Loucy (cell line): ENCODE results near the gene EXOSC10.
"Not testable (repeated sequence)": the region's sequence is repeated elsewhere in the genome, so short reads cannot be mapped to it uniquely, and the experiment has no call there.

Source experiments
- H2AFZ ChIP-seq: fragments of 200-600 bp; sonication (generic); 2 replicates; pipeline ENCODE4 v1.6.0; 2016; ENCODE audit warnings: antibody characterized with exemption, mild to moderate bottlenecking, low read length, moderate library complexity
- H3F3A ChIP-seq: fragments of 200-600 bp; 2 replicates; pipeline ENCODE4 v1.6.0; 2016; ENCODE audit warnings: antibody characterized with exemption, low read depth, mild to moderate bottlenecking
- H3K27me3 ChIP-seq: fragments of 200-600 bp; sonication (generic); 2 replicates; pipeline ENCODE4 v1.6.1; 2014; ENCODE audit warnings: low read length, mild to moderate bottlenecking; ENCODE audit not compliant: insufficient read depth, poor library complexity, severe bottlenecking
- H3K36me3 ChIP-seq: fragments of 200-600 bp; sonication (generic); 2 replicates; pipeline ENCODE4 v1.6.1; 2016; ENCODE audit warnings: low read length; ENCODE audit not compliant: insufficient read depth
- H3K4me1 ChIP-seq: fragments of 200-600 bp; sonication (generic); 2 replicates; pipeline ENCODE4 v1.5.1; 2014; ENCODE audit warnings: low read length, mild to moderate bottlenecking; ENCODE audit not compliant: insufficient read depth, poor library complexity, severe bottlenecking
- H3K4me2 ChIP-seq: fragments of 200-600 bp; sonication (generic); 2 replicates; pipeline ENCODE4 v1.6.0; 2014; ENCODE audit warnings: antibody characterized with exemption, low read length, low read depth, mild to moderate bottlenecking; ENCODE audit not compliant: poor library complexity, severe bottlenecking
- H3K4me3 ChIP-seq: fragments of 200-600 bp; sonication (generic); 2 replicates; pipeline ENCODE4 v1.5.1; 2014; ENCODE audit warnings: low read length, mild to moderate bottlenecking, mixed read lengths; ENCODE audit not compliant: poor library complexity, severe bottlenecking
- H3K79me2 ChIP-seq: fragments of 200-600 bp; sonication (generic); 2 replicates; pipeline ENCODE4 v1.6.1; 2014; ENCODE audit warnings: low read length; ENCODE audit not compliant: insufficient read depth
- H3K9ac ChIP-seq: fragments of 200-600 bp; sonication (generic); 2 replicates; pipeline ENCODE4 v1.6.0; 2014; ENCODE audit warnings: mild to moderate bottlenecking, low read depth, low read length, moderate library complexity; ENCODE audit not compliant: poor library complexity, severe bottlenecking
- H3K9me2 ChIP-seq: fragments of 200-600 bp; sonication (generic); replicated peaks from 2 replicates; pipeline ENCODE4 v1.6.1; 2016; ENCODE audit warnings: low read depth, low read length, mixed read lengths
- H3K9me3 ChIP-seq: fragments of 200-600 bp; sonication (generic); 2 replicates; pipeline ENCODE4 v1.6.1; 2014; ENCODE audit warnings: mild to moderate bottlenecking, antibody characterized with exemption, low read length, low read depth; ENCODE audit not compliant: insufficient read depth
- H4K20me1 ChIP-seq: fragments of 200-600 bp; sonication (generic); 2 replicates; pipeline ENCODE4 v1.6.0; 2014; ENCODE audit warnings: antibody characterized with exemption, low read length, mild to moderate bottlenecking; ENCODE audit not compliant: insufficient read depth, poor library complexity, severe bottlenecking
- CTCF ChIP-seq: fragments of 200-600 bp; sonication (generic); conservative IDR thresholded peaks from 2 replicates; pipeline ENCODE4 v1.5.1; 2014; ENCODE audit warnings: mild to moderate bottlenecking, antibody characterized with exemption, low read length
- EZH2phosphoT487 ChIP-seq: fragments of 200-600 bp; IDR thresholded peaks from 2 replicates; pipeline ENCODE4 v1.6.1; 2018; ENCODE audit warnings: antibody characterized with exemption, mild to moderate bottlenecking, moderate library complexity, borderline replicate concordance

The EXOSC10 gene

GRCh38 chr1:11100149-11100493 is 452 bp upstream of the EXOSC10 start:
- Histone ChIP-seq H3K27me3 (no peaks in the 10 kb centered on the region), H2AFZ (peak overlapping the region; percentile 87), H3F3A (no peaks in the 10 kb centered on the region), H3K4me3 (peak overlapping the region; percentile 100), H3K9ac (peak overlapping the region; percentile 93), H3K9me3 (no peaks in the 10 kb centered on the region), H4K20me1 (peaks cover 18% of the 10 kb centered on the region), H3K9me2 (no peaks in the 10 kb centered on the region), H3K79me2 (peaks cover 30% of the 10 kb centered on the region), H3K4me1 (peaks cover 13% of the 10 kb centered on the region), H3K36me3 (peaks cover 7% of the 10 kb centered on the region; the same call in 1 of the 2 replicates), H3K4me2 (peak overlapping the region; percentile 98)
- TF ChIP-seq CTCF (no peak), EZH2phosphoT487 (no peak)

GRCh38 chr1:11098931-11099309 is 749 bp downstream of the EXOSC10 start:
- H3K4me2 ChIP-seq = peak overlapping the region; percentile 98
- H3K9ac ChIP-seq = peak overlapping the region; percentile 93
- no peaks in the 10 kb centered on the region for H3K9me2 ChIP-seq
- peaks cover 30% of the 10 kb centered on the region for H3K79me2 ChIP-seq
- H4K20me1 ChIP-seq = peaks cover 18% of the 10 kb centered on the region
- H2AFZ ChIP-seq = peak overlapping the region; percentile 87
- no peak for TF ChIP-seq CTCF
- TF ChIP-seq EZH2phosphoT487 = no peak
- H3K27me3 ChIP-seq = no peaks in the 10 kb centered on the region
- peaks cover 13% of the 10 kb centered on the region for H3K4me1 ChIP-seq
- no peaks in the 10 kb centered on the region for H3F3A ChIP-seq
- no peaks in the 10 kb centered on the region for H3K9me3 ChIP-seq
- H3K36me3 ChIP-seq = peaks cover 17% of the 10 kb centered on the region; the same call in 1 of the 2 replicates
- peak overlapping the region; percentile 100 for H3K4me3 ChIP-seq

- H3K79me2 ChIP-seq, H3K4me1 ChIP-seq, H3K9me3 ChIP-seq, H3K4me2 ChIP-seq, H3K9ac ChIP-seq, H3F3A ChIP-seq, H3K27me3 ChIP-seq, H3K9me2 ChIP-seq, H4K20me1 ChIP-seq, H3K4me3 ChIP-seq, H2AFZ ChIP-seq: not testable (repeated sequence)
- H3K36me3 ChIP-seq = peaks cover 50% of the 10 kb centered on the region; the same call in 1 of the 2 replicates
Measured at GRCh38 chr1:11083784-11084183, 15.9 kb downstream of the EXOSC10 start.

GRCh38 chr1:11080931-11081330 is 18.7 kb downstream of the EXOSC10 start:
- H4K20me1 ChIP-seq = no peaks in the 10 kb centered on the region
- no peak overlapping the region for H3K4me3 ChIP-seq
- no peaks in the 10 kb centered on the region for H3K9me2 ChIP-seq
- no peaks in the 10 kb centered on the region for H3F3A ChIP-seq
- peaks cover 56% of the 10 kb centered on the region; the same call in 1 of the 2 replicates for H3K36me3 ChIP-seq
- H3K9me3 ChIP-seq = no peaks in the 10 kb centered on the region
- H2AFZ ChIP-seq = no peak overlapping the region
- H3K4me2 ChIP-seq = no peak overlapping the region
- H3K79me2 ChIP-seq = no peaks in the 10 kb centered on the region
- H3K9ac ChIP-seq = no peak overlapping the region
- H3K27me3 ChIP-seq = no peaks in the 10 kb centered on the region
- no peak for TF ChIP-seq CTCF
- no peak for TF ChIP-seq EZH2phosphoT487
- H3K4me1 ChIP-seq = no peaks in the 10 kb centered on the region
